ENCODE measurements around the gene TLR1.
"Not testable (repeated sequence)": the region's sequence is repeated elsewhere in the genome, so short reads cannot be mapped to it uniquely, and the experiment has no call there.

The TLR1 gene

DNA sequence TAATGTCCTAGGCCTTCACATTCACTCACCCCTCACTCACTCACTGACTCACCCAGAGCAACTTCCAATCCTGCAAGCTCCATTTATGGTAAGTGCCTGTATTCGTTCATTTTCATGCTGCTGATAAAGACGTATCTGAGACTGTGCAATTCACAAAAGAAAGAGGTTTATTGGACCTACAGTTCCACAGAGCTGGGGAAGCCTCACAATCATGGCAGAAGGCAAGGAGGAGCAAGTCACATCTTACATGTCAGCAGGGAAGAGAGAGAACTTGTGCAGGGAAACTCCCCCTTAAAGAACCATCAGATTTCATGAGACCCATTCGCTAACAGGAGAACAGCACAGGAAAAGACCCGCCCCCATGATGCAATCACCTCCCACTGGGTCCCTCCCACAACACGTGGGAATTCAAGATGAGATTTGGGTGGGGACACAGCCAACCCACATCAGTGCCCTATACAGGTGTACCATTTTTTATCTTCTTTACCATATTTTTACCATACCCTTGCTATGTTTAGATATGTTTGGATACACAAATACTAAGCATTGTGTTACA lies 18.2 kb upstream of the TLR1 start:
- Histone ChIP-seq H3K27me3 (ENCODE audit: control insufficient read depth, insufficient read depth, low read length) (peaks cover 14% of the 10 kb centered on the region), H3K4me3 (ENCODE audit: low read length) (no peak overlapping the region), H3K4me1 (ENCODE audit: control insufficient read depth, insufficient read depth, low read length) (no peaks in the 10 kb centered on the region), H3K36me3 (ENCODE audit: insufficient read depth, low read length) (no peaks in the 10 kb centered on the region), H3K9ac (ENCODE audit: low read depth, low read length) (no peak overlapping the region), H3K4me2 (ENCODE audit: low read length) (no peak overlapping the region), H3K9me3 (replicated peaks; ENCODE audit: low read length) (no peaks in the 10 kb centered on the region)

DNA sequence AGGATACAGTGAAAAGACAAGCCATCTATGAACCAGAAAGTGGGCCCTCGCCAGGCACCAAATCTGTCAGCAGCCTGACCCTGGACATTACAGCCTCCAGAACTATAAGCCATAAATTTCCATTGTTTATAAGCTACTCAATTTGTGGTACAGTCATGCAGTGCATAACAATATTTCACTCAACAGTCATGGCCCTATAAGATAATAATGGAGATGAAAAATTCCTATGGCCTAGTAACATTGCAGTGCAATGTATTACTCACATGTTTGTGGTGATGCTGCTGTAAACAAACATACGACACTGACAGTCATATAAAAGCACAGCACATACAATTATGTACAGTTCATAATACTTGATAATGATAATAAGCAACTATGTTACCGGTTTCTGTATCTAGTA lies 17.1 kb upstream of the TLR1 start:
- H3K9me3 ChIP-seq (replicated peaks; ENCODE audit: low read length): no peaks in the 10 kb centered on the region
- H3K4me3 ChIP-seq (ENCODE audit: low read length): no peak overlapping the region
- H3K4me2 ChIP-seq (ENCODE audit: low read length): no peak overlapping the region
- H3K9ac ChIP-seq (ENCODE audit: low read depth, low read length): no peak overlapping the region
- H3K4me1 ChIP-seq (ENCODE audit: control insufficient read depth, insufficient read depth, low read length): no peaks in the 10 kb centered on the region
- no peaks in the 10 kb centered on the region for H3K36me3 ChIP-seq (ENCODE audit: insufficient read depth, low read length)
- peaks cover 14% of the 10 kb centered on the region for H3K27me3 ChIP-seq (ENCODE audit: control insufficient read depth, insufficient read depth, low read length)

DNA sequence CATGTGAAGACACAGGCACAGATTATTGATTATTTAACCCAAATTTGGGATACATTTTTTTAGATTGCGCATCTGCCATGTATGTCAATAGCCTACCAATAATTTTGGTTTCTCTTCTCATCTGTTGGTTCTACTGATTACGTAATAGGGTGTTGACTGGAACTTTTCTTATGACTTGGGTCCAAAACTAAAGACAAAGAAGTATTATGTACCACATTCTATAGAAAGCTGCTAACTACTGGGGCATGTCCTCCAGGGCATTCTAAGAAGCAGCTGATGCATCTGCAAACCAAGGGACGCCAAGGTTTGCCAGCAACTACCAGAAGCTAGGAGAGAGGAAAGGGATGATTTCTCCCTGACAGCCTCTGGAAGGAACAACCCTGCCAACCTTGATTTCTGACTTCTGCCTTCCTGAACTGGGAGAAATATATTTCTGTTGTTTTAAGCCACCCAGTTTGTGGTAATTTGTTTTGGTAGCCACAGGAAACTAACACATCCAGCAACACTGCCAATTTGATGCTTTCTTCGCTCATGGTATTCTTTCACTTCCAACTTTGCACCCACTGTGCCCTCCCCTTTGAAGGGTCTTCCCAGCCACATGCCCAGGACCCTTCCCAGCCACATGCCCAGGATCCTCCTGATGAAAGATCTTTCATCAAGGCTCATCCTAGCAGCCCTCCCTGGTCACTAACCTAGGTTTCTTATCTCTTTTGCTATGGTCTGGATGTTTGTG lies 15.9 kb upstream of the TLR1 start:
- H3K36me3 ChIP-seq (ENCODE audit: insufficient read depth, low read length): no peaks in the 10 kb centered on the region
- H3K4me3 ChIP-seq (ENCODE audit: low read length): no peak overlapping the region
- no peaks in the 10 kb centered on the region for H3K9me3 ChIP-seq (replicated peaks; ENCODE audit: low read length)
- no peak overlapping the region for H3K4me2 ChIP-seq (ENCODE audit: low read length)
- H3K27me3 ChIP-seq (ENCODE audit: control insufficient read depth, insufficient read depth, low read length): peaks cover 20% of the 10 kb centered on the region
- no peak overlapping the region for H3K9ac ChIP-seq (ENCODE audit: low read depth, low read length)
- H3K4me1 ChIP-seq (ENCODE audit: control insufficient read depth, insufficient read depth, low read length): no peaks in the 10 kb centered on the region

DNA sequence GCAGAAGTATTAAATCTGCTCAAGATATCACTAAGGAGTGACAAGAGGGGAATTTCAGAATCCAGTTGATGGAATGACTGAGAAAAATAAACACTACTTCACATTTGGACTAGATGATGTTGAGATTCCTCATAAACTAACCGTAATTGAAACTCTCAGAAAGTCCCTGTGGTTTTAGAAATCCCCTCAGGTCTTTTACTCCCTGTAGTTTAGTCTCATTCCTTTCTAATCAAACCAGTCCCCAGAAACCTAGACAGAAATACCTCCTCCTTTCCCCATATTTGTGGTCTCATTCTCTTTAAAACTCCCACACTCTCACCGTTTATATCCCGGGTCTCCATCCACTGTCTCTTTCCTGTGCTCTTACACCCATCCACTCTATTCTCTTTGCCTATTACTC lies 15.0 kb upstream of the TLR1 start:
- H3K27me3 ChIP-seq (ENCODE audit: control insufficient read depth, insufficient read depth, low read length): peaks cover 21% of the 10 kb centered on the region
- H3K36me3 ChIP-seq (ENCODE audit: insufficient read depth, low read length): no peaks in the 10 kb centered on the region
- H3K4me3 ChIP-seq (ENCODE audit: low read length): no peak overlapping the region
- no peaks in the 10 kb centered on the region for H3K4me1 ChIP-seq (ENCODE audit: control insufficient read depth, insufficient read depth, low read length)
- H3K9me3 ChIP-seq (replicated peaks; ENCODE audit: low read length): no peaks in the 10 kb centered on the region
- no peak overlapping the region for H3K4me2 ChIP-seq (ENCODE audit: low read length)
- no peak overlapping the region for H3K9ac ChIP-seq (ENCODE audit: low read depth, low read length)

DNA sequence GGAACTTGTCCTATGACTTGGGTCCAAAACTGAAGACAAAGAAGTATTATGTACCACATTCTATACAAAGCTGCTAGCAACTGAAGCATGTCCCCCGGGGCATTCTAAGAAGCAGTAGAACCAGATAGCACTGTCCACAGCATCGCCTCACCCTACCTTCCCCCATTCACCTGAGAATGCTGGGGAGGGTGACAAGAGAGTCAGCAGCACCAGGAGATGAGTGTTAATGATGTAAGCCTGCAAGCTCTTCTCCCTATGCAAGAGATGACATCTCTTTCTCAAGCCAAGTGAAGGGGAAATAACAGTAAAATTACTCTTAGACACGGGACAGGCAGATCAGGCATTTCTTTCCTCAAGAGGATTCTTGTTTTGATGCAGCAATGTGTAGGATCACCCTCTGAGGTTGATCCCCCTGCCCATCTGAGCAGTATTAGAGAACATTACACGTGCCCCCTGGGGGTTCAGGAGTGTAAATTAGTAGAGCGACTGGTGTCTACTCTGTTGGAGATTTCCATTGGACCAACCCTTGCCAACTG lies 13.9 kb upstream of the TLR1 start:
- no peak overlapping the region for H3K9ac ChIP-seq (ENCODE audit: low read depth, low read length)
- no peaks in the 10 kb centered on the region for H3K9me3 ChIP-seq (replicated peaks; ENCODE audit: low read length)
- no peak overlapping the region for H3K4me2 ChIP-seq (ENCODE audit: low read length)
- no peaks in the 10 kb centered on the region for H3K4me1 ChIP-seq (ENCODE audit: control insufficient read depth, insufficient read depth, low read length)
- no peaks in the 10 kb centered on the region for H3K36me3 ChIP-seq (ENCODE audit: insufficient read depth, low read length)
- H3K27me3 ChIP-seq (ENCODE audit: control insufficient read depth, insufficient read depth, low read length): peaks cover 21% of the 10 kb centered on the region
- H3K4me3 ChIP-seq (ENCODE audit: low read length): no peak overlapping the region

DNA sequence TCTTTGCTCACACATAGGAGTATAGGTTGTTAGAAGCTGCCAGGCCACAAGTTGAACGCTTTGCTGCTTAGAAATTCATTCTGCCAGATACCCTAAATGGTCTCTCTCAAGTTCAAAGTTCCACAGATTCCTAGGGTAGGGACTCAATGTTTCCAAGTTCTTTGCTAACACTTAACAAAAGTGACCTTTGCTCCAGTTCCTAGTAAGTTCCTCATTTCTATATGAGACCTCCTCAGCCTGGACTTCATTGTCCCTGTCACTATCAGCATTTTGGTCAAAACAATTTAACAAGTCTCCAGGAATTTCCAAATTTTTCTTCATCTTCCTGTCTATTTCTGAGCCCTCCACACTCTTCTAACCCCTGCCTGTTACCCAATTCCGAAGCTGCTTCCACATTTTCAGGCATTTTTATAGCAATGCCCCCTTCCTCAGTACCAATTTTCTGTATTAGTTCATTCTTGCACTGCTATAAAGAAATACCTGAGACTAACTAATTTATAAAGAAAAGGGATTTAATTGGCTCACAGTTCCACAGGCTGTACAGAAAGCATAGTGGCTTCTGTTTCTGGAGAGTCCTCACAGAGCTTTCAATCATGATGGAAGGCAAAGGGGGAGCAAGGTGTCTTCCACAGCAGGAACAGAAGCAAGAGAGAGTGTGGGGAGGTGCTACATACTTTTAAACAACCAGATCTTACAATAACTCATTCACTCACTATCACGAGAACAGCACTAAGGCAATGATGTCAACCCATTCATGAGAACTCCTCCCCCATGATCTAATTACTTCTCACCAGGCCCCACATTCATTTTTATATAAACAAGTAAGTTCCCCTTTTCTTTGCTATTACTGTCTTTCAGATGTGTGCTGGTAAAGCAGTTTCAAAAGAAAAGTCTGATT lies 11.5 kb upstream of the TLR1 start:
- H3K9me3 ChIP-seq (replicated peaks; ENCODE audit: low read length): no peaks in the 10 kb centered on the region
- H3K27me3 ChIP-seq (ENCODE audit: control insufficient read depth, insufficient read depth, low read length): peaks cover 21% of the 10 kb centered on the region
- no peaks in the 10 kb centered on the region for H3K4me1 ChIP-seq (ENCODE audit: control insufficient read depth, insufficient read depth, low read length)
- H3K4me3 ChIP-seq (ENCODE audit: low read length): no peak overlapping the region
- H3K36me3 ChIP-seq (ENCODE audit: insufficient read depth, low read length): no peaks in the 10 kb centered on the region
- no peak overlapping the region for H3K4me2 ChIP-seq (ENCODE audit: low read length)
- H3K9ac ChIP-seq (ENCODE audit: low read depth, low read length): no peak overlapping the region

DNA sequence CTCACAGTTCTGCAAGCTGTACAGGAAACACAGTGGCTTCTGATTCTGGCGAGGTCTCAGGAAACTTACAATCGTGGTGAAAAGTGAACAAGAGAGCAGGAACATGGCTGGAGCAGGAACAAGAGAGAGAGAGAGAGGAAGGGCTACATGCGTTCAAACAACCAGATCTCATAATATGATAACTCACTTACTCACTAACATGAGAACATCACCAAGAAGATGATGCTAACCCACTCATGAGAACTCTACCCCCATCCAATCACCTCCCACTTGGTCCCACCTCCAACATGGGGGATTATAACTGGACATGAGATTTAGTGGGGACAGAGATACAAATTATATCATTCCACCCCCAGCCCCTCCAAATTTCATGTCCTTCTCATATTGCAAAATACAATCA lies 9.8 kb upstream of the TLR1 start:
- H3K4me3 ChIP-seq (ENCODE audit: low read length): no peak overlapping the region
- no peaks in the 10 kb centered on the region for H3K9me3 ChIP-seq (replicated peaks; ENCODE audit: low read length)
- H3K36me3 ChIP-seq (ENCODE audit: insufficient read depth, low read length): no peaks in the 10 kb centered on the region
- no peak overlapping the region for H3K9ac ChIP-seq (ENCODE audit: low read depth, low read length)
- H3K4me2 ChIP-seq (ENCODE audit: low read length): no peak overlapping the region
- H3K4me1 ChIP-seq (ENCODE audit: control insufficient read depth, insufficient read depth, low read length): no peaks in the 10 kb centered on the region
- peaks cover 14% of the 10 kb centered on the region for H3K27me3 ChIP-seq (ENCODE audit: control insufficient read depth, insufficient read depth, low read length)

DNA sequence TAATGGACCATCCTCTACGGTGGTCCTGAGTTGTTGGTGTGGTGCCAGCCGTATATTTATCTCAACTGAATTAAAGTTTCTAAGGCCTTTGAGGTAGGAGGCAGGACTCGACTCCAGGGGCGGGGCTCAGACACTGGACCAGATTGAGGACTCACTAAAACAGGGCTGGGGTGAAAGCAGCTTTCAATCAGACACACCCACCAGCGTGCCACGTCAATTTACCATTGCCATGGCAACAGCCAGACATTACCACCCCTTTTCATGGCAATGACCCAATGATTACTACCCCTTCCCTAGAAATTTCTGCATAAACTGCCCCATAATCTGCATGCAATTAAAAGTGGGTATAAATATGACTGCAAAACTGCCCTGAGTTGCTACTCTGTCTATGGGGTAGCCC lies 6.7 kb upstream of the TLR1 start:
- H3K36me3 ChIP-seq (ENCODE audit: insufficient read depth, low read length): no peaks in the 10 kb centered on the region
- H3K4me1 ChIP-seq (ENCODE audit: control insufficient read depth, insufficient read depth, low read length): no peaks in the 10 kb centered on the region
- no peak overlapping the region for H3K9ac ChIP-seq (ENCODE audit: low read depth, low read length)
- H3K9me3 ChIP-seq (replicated peaks; ENCODE audit: low read length): no peaks in the 10 kb centered on the region
- peaks cover 7% of the 10 kb centered on the region for H3K27me3 ChIP-seq (ENCODE audit: control insufficient read depth, insufficient read depth, low read length)
- H3K4me2 ChIP-seq (ENCODE audit: low read length): no peak overlapping the region
- no peak overlapping the region for H3K4me3 ChIP-seq (ENCODE audit: low read length)

DNA sequence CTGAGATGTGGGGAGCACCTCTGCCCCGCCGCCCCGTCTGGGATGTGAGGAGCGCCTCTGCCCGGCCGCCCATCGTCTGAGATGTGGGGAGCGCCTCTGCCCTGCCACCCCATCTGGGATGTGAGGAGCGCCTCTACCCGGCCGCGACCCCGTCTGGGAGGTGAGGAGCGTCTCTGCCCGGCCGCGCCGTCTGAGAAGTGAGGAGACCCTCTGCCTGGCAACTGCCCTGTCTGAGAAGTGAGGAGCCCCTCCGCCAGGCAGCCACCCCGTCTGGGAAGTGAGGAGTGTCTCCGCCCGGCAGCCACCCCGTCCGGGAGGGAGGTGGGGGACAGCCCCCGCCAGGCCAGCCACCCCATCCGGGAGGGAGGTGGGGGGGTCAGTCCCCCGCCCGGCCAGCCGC lies 2.9 kb upstream of the TLR1 start:
- H3K9ac ChIP-seq (ENCODE audit: low read depth, low read length); H3K4me3 ChIP-seq (ENCODE audit: low read length); H3K4me2 ChIP-seq (ENCODE audit: low read length); H3K9me3 ChIP-seq (replicated peaks; ENCODE audit: low read length); H3K36me3 ChIP-seq (ENCODE audit: insufficient read depth, low read length); H3K27me3 ChIP-seq (ENCODE audit: control insufficient read depth, insufficient read depth, low read length): not testable (repeated sequence)
- peaks cover 25% of the 10 kb centered on the region for H3K4me1 ChIP-seq (ENCODE audit: control insufficient read depth, insufficient read depth, low read length)

DNA sequence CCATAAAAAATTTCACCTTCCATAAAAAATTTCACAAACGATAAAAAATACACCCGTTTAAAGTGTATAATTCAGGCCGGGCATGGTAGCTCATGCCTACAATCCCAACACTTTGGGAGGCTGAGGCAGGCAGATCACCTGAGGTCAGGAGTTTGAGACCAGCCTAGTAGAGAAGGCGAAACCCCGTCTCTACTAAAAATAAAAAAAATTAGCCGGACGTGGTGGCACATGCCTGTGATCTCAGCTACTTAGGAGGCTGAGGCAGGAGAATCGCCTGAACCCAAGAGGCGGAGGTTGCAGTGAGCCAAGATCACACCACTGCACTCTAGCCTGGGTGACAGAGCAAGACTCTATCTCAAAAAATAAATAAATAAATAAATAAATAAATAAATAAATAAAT lies 1.7 kb upstream of the TLR1 start:
- H3K4me3 ChIP-seq (ENCODE audit: low read length): not testable (repeated sequence)

DNA sequence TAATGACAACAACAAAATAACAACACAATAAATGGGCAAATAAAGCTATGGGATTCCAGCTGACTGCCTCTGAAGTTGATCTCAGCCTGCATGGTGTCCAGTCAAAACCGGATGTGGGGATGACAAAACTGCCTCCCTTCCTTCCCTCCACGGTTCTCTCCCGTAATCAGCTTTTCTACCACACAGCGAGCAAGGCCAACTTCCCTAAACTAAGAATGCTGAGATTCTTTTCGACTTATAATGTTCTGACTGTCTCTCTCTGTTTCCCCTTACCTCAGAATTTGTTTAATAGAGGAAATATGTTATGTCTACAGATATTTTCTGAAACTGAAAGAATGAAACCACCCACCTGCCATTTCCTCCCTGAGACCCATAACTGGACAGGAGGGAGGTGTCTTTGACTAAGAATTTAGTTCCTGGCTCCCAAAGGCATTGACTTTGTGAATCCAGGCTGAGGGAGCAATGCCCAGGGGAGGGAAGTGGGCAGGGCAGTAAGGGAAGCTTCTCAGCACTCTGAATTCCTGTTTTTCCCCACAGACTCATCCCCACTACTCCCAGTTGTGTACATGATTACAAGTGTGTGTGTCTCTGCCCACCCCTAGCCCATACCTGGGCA lies 1.0 kb upstream of the TLR1 start:
- Histone ChIP-seq H3K4me2 (ENCODE audit: low read length) (peak overlapping the region; percentile 76), H3K36me3 (ENCODE audit: insufficient read depth, low read length) (no peaks in the 10 kb centered on the region), H3K4me1 (ENCODE audit: control insufficient read depth, insufficient read depth, low read length) (peaks cover 25% of the 10 kb centered on the region), H3K9me3 (replicated peaks; ENCODE audit: low read length) (no peaks in the 10 kb centered on the region), H3K27me3 (ENCODE audit: control insufficient read depth, insufficient read depth, low read length) (no peaks in the 10 kb centered on the region), H3K9ac (ENCODE audit: low read depth, low read length) (peak overlapping the region; percentile 47), H3K4me3 (ENCODE audit: low read length) (peak overlapping the region; percentile 58)

More for the DNA sequence above, 1.7 kb upstream of the TLR1 start:
- not testable (repeated sequence) for H3K27me3 ChIP-seq (ENCODE audit: control insufficient read depth, insufficient read depth, low read length); H3K36me3 ChIP-seq (ENCODE audit: insufficient read depth, low read length); H3K9me3 ChIP-seq (replicated peaks; ENCODE audit: low read length); H3K4me2 ChIP-seq (ENCODE audit: low read length); H3K9ac ChIP-seq (ENCODE audit: low read depth, low read length)
- peaks cover 25% of the 10 kb centered on the region for H3K4me1 ChIP-seq (ENCODE audit: control insufficient read depth, insufficient read depth, low read length)
